ENCODE data around the gene TBX21. TPM values are rescaled to one million over a fixed set of nuclear protein-coding genes. Genes with fewer than 3 reads are reported as not detected.

Gene TBX21
- total RNA-seq, 4 donors from 2014 or later, result 0.12 to 1.9 (median 1.2) TPM; not detected in 1

GRCh38 chr17:47789611-47790561 is 56.9 kb downstream of the TBX21 start:
- H3K4me3 ChIP-seq (ENCODE audit: low read depth, poor library complexity, severe bottlenecking), result no peak overlapping the region
- 2 to 3% methylated on average over 31 to 36 of the region's 70 CpGs for WGBS, 2 donors
- intact Hi-C loops (cut with DNase I; ENCODE audit: low total_unique reads), result no loop called here
- no peak for TF ChIP-seq POLR2A (IDR thresholded peaks at IDR 0.05)
- no peak for TF ChIP-seq CTCF (IDR thresholded peaks at IDR 0.05)
- DNase-seq (ENCODE audit: low spot score in 2 of 2), result peak in 1 of 2 donors; percentile 87

GRCh38 chr17:47791025-47791424 is 58.0 kb downstream of the TBX21 start:
- 33 to 42% methylated on average over 3 of the region's 3 CpGs for WGBS, 2 donors
- intact Hi-C loops (cut with DNase I; ENCODE audit: low total_unique reads), result no loop called here
- H3K4me3 ChIP-seq (ENCODE audit: low read depth, poor library complexity, severe bottlenecking), result no peak overlapping the region
- peak in 1 of 2 donors; percentile 42 for DNase-seq (ENCODE audit: low spot score in 2 of 2)
- no peak for TF ChIP-seq POLR2A (IDR thresholded peaks at IDR 0.05)
- TF ChIP-seq CTCF (IDR thresholded peaks at IDR 0.05), result no peak

GRCh38 chr17:47792457-47792856 is 59.4 kb downstream of the TBX21 start:
- 70 to 73% methylated on average over 1 of the region's 1 CpG for WGBS, 2 donors
- no peak for DNase-seq (ENCODE audit: low spot score in 2 of 2)
- intact Hi-C loops (cut with DNase I; ENCODE audit: low total_unique reads), result no loop called here
- no peak overlapping the region for H3K4me3 ChIP-seq (ENCODE audit: low read depth, poor library complexity, severe bottlenecking)
- TF ChIP-seq POLR2A (IDR thresholded peaks at IDR 0.05) (no peak), CTCF (IDR thresholded peaks at IDR 0.05) (no peak)

GRCh38 chr17:47792979-47793378 is 59.9 kb downstream of the TBX21 start:
- no peak overlapping the region for H3K4me3 ChIP-seq (ENCODE audit: low read depth, poor library complexity, severe bottlenecking)
- no peak for DNase-seq (ENCODE audit: low spot score in 2 of 2)
- TF ChIP-seq POLR2A (IDR thresholded peaks at IDR 0.05) (no peak), CTCF (IDR thresholded peaks at IDR 0.05) (no peak)
- intact Hi-C loops (cut with DNase I; ENCODE audit: low total_unique reads), result no loop called here
- 65 to 74% methylated on average over 6 of the region's 6 CpGs for WGBS, 2 donors

Other genes starting within 250 kb of the TBX21 start
- gene NPEPPS, start 202.1 kb upstream of the TBX21 start, total RNA-seq, result 100 to 1,000 TPM in 2 of 4 donors, 10 to 100 TPM in 2; 79.3 to 127 (median 96.9) TPM
- gene KPNB1, start 83.3 kb upstream of the TBX21 start, total RNA-seq, result 100 to 1,000 TPM; 114 to 189 (median 124) TPM
- gene TBKBP1, start 39.1 kb upstream of the TBX21 start, total RNA-seq, result 10 to 100 TPM in 2 of 4 donors, 1 to 10 TPM in 2; 7.1 to 14.7 (median 9.3) TPM
- 1 to 10 TPM; 1.1 to 8.4 (median 1.8) TPM for gene OSBPL7, start 88.6 kb downstream of the TBX21 start, total RNA-seq
- gene MRPL10, start 98.3 kb downstream of the TBX21 start, total RNA-seq, result 10 to 100 TPM; 25.3 to 35.4 (median 30.2) TPM
- not detected for gene LRRC46, start 98.4 kb downstream of the TBX21 start, total RNA-seq
- 10 to 100 TPM; 23.1 to 37.9 (median 28.3) TPM for gene SCRN2, start 108.0 kb downstream of the TBX21 start, total RNA-seq
- 10 to 100 TPM; 21.9 to 29.9 (median 24.7) TPM for gene SP6, start 117.9 kb downstream of the TBX21 start, total RNA-seq
- 10 to 100 TPM in 2 of 4 donors, 1 to 10 TPM in 2; 5.1 to 12.6 (median 8.1) TPM for gene SP2, start 163.0 kb downstream of the TBX21 start, total RNA-seq
- 10 to 100 TPM; 20.2 to 36.8 (median 30.3) TPM for gene PNPO, start 208.3 kb downstream of the TBX21 start, total RNA-seq
- gene PRR15L, start 224.6 kb downstream of the TBX21 start, total RNA-seq, result 10 to 100 TPM in 3 of 4 donors, 1 to 10 TPM in 1; 9.9 to 45.1 (median 24.3) TPM
- gene CDK5RAP3, start 237.9 kb downstream of the TBX21 start, total RNA-seq, result 100 to 1,000 TPM in 3 of 4 donors, 10 to 100 TPM in 1; 95.8 to 115 (median 107) TPM